HCT116 (cell line): ENCODE measurements around the gene UPB1. TPM values are rescaled to one million over a fixed set of nuclear protein-coding genes. Genes with fewer than 3 reads are reported as not detected.

Experiments used
- ATAC-seq: fragments of 200-7000 bp; cut with Tn5 transposase; 2 replicates; pipeline ENCODE4 v1.9.1; 2020; ENCODE audit warnings: mild to moderate bottlenecking, moderate library complexity
- BruUV-seq: library from RNA; stranded (reverse); fragments of 400-500 nt; replicated peaks from 2 replicates; lab custom pipeline; 2021; lab: Mats Ljungman, UMichigan
- CTCF ChIA-PET: fragments of 300-600 bp; sonication (Branson Sonifier 250); formaldehyde crosslinking; loops from one replicate; lab custom pipeline; 2021; ENCODE audit warnings: antibody characterized with exemption; lab: Charles Lee
- POLR2A ChIA-PET: fragments of 300-600, 350-600 bp; sonication (Branson Sonifier 250); formaldehyde crosslinking; loops from one replicate; lab custom pipeline; 2021; ENCODE audit warnings: antibody characterized with exemption; lab: Charles Lee
- RAD21 ChIA-PET, 2 experiments: fragments of 300-600 bp; sonication (Branson Sonifier 250); formaldehyde crosslinking; loops; one replicate each; lab custom pipeline; 2023; ENCODE audit warnings: low total read pairs in 2 of 2; ENCODE audit not compliant: uncharacterized antibody in 2 of 2, unreplicated experiment in 2 of 2, low non-redundant PET in 1 of 2; lab: Charles Lee
- DNase-seq: peaks from one replicate; pipeline ENCODE4 v3.0.0-alpha.2; 2010; ENCODE audit warnings: low read depth, low spot score
- H2AFZ ChIP-seq: fragments of 200-600 bp; shearing (Covaris generic), sonication (generic); 2 replicates; pipeline ENCODE4 v1.6.1; 2017; ENCODE audit warnings: low read depth, mixed run types, mixed read lengths, antibody characterized with exemption, low read length; ENCODE audit not compliant: poor library complexity, severe bottlenecking
- H3K27ac ChIP-seq: 2 replicates; pipeline ENCODE4 v1.5.1; 2012; ENCODE audit warnings: low read depth, low read length
- H3K27me3 ChIP-seq: fragments of 200-600 bp; sonication (generic); 2 replicates; pipeline ENCODE4 v1.6.1; 2016; ENCODE audit warnings: mixed run types, low read length, mixed read lengths; ENCODE audit not compliant: insufficient read depth
- H3K36me3 ChIP-seq, 2 experiments: fragments of 200-500 bp in 1 of 2; fragments of 200-600 bp in 1 of 2; sonication (Bioruptor generic) in 1 of 2; sonication (generic) in 1 of 2; 2 replicates each; pipeline versions ENCODE4 v1.5.1 to v1.6.1; 2014 to 2016; ENCODE audit warnings: low read length in 2 of 2, inconsistent platforms in 1 of 2, mixed read lengths in 1 of 2, mixed run types in 1 of 2; ENCODE audit not compliant: insufficient read depth in 2 of 2, control insufficient read depth in 1 of 2
- H3K4me1 ChIP-seq, 2 experiments: fragments of 200-600 bp in 1 of 2; sonication (generic) in 1 of 2; 2 replicates each; pipeline versions ENCODE4 v1.5.1 to v1.6.1; 2012 to 2017; ENCODE audit warnings: low read length in 2 of 2, inconsistent platforms in 1 of 2, mild to moderate bottlenecking in 1 of 2, mixed read lengths in 1 of 2, mixed run types in 1 of 2, moderate library complexity in 1 of 2; ENCODE audit not compliant: insufficient read depth in 2 of 2, control insufficient read depth in 1 of 2
- H3K4me2 ChIP-seq: fragments of 200-600 bp; sonication (generic); 2 replicates; pipeline ENCODE4 v1.6.1; 2017; ENCODE audit warnings: mixed run types, low read length, mixed read lengths
- H3K4me3 ChIP-seq, 2 experiments: fragments of 200-600 bp in 1 of 2; sonication (generic) in 1 of 2; replicated peaks in 1 of 2; 2 replicates each; pipeline ENCODE4 v1.5.1; 2011 to 2016; ENCODE audit warnings: low read length in 2 of 2, control low read depth in 1 of 2, low read depth in 1 of 2, mild to moderate bottlenecking in 1 of 2, mixed read lengths in 1 of 2, mixed run types in 1 of 2
- H3K79me2 ChIP-seq: fragments of 200-600 bp; sonication (generic); 2 replicates; pipeline ENCODE4 v1.6.1; 2017; ENCODE audit warnings: mild to moderate bottlenecking, mixed run types, low read length, moderate library complexity, mixed read lengths; ENCODE audit not compliant: insufficient read depth
- H3K9ac ChIP-seq: fragments of 200-600 bp; sonication (generic); 2 replicates; pipeline ENCODE4 v1.6.1; 2016; ENCODE audit warnings: low read length, mixed read lengths
- H3K9me2 ChIP-seq: fragments of 200-600 bp; sonication (generic), shearing (Covaris generic); 2 replicates; pipeline ENCODE4 v1.6.1; 2017; ENCODE audit warnings: mixed run types, mild to moderate bottlenecking, moderate library complexity; ENCODE audit not compliant: insufficient read depth
- H3K9me3 ChIP-seq, 2 experiments: fragments of 200-500 bp in 1 of 2; fragments of 200-600 bp in 1 of 2; sonication (Bioruptor generic) in 1 of 2; sonication (generic) in 1 of 2; 2 replicates each; pipeline ENCODE4 v1.6.1; 2014 to 2017; ENCODE audit warnings: low read length in 2 of 2, mixed read lengths in 2 of 2, inconsistent platforms in 1 of 2, low read depth in 1 of 2, mild to moderate bottlenecking in 1 of 2, mixed run types in 1 of 2, moderate library complexity in 1 of 2; ENCODE audit not compliant: control insufficient read depth in 1 of 2, insufficient read depth in 1 of 2
- H4K20me1 ChIP-seq: fragments of 200-600 bp; sonication (generic), shearing (Covaris generic); 2 replicates; pipeline ENCODE4 v1.6.1; 2017; ENCODE audit warnings: mixed run types, mild to moderate bottlenecking, moderate library complexity; ENCODE audit not compliant: insufficient read depth
- ATF3 ChIP-seq: IDR thresholded peaks from 2 replicates; pipeline ENCODE4 v1.6.1; 2012
- CBX3 ChIP-seq: IDR thresholded peaks from 2 replicates; pipeline ENCODE4 v1.6.1; 2012; ENCODE audit warnings: low read depth
- CEBPB ChIP-seq: IDR thresholded peaks from 2 replicates; pipeline ENCODE4 v1.6.1; 2012; ENCODE audit warnings: low read depth
- CTCF ChIP-seq, 3 experiments: fragments of 200-600 bp in 1 of 3; sonication (generic) in 1 of 3; IDR thresholded peaks in 2 of 3; conservative IDR thresholded peaks in 1 of 3; 2 replicates each; pipeline ENCODE4 v1.5.1; 2012 to 2017; ENCODE audit warnings: low read depth in 2 of 3, low read length in 2 of 3, antibody characterized with exemption in 1 of 3, borderline replicate concordance in 1 of 3, control low read depth in 1 of 3, mild to moderate bottlenecking in 1 of 3, mixed read lengths in 1 of 3, mixed run types in 1 of 3, moderate library complexity in 1 of 3; ENCODE audit not compliant: insufficient read depth in 1 of 3
- EGR1 ChIP-seq: IDR thresholded peaks from 2 replicates; pipeline ENCODE4 v1.6.1; 2012; ENCODE audit warnings: low read depth
- ELF1 ChIP-seq: IDR thresholded peaks from 2 replicates; pipeline ENCODE4 v1.6.1; 2012; ENCODE audit warnings: low read depth, borderline replicate concordance
- EZH2 ChIP-seq: fragments of 200-600 bp; sonication (generic); IDR thresholded peaks from 2 replicates; pipeline ENCODE4 v1.6.1; 2017; ENCODE audit warnings: antibody characterized with exemption, mixed run types
- FOSL1 ChIP-seq: IDR thresholded peaks from 2 replicates; pipeline ENCODE4 v1.6.1; 2012; ENCODE audit warnings: low read depth
- JUND ChIP-seq: IDR thresholded peaks from 2 replicates; pipeline ENCODE4 v1.6.1; 2012
- RAD21 ChIP-seq: IDR thresholded peaks from 2 replicates; pipeline ENCODE4 v1.6.1; 2012; ENCODE audit warnings: low read depth, mild to moderate bottlenecking
- REST ChIP-seq: IDR thresholded peaks from 2 replicates; pipeline ENCODE4 v1.6.1; 2012; ENCODE audit warnings: low read depth
- SIN3A ChIP-seq: IDR thresholded peaks from 2 replicates; pipeline ENCODE4 v1.6.1; 2012; ENCODE audit warnings: low read depth
- SP1 ChIP-seq: IDR thresholded peaks from 2 replicates; pipeline ENCODE4 v1.6.1; 2012; ENCODE audit warnings: low read depth
- TCF7L2 ChIP-seq: IDR thresholded peaks from 2 replicates; pipeline ENCODE4 v1.7.0; 2011; ENCODE audit warnings: borderline replicate concordance, inconsistent platforms; ENCODE audit not compliant: insufficient read depth, insufficient read length; ENCODE audit errors: extremely low read depth
- YY1 ChIP-seq: IDR thresholded peaks from 2 replicates; pipeline ENCODE4 v1.6.1; 2011; ENCODE audit warnings: low read length, low read depth, moderate library complexity, mild to moderate bottlenecking; ENCODE audit not compliant: insufficient replicate concordance; ENCODE audit errors: extremely low read depth
- ZFX ChIP-seq: fragments of 450-650 bp; IDR thresholded peaks from 2 replicates; pipeline ENCODE4 v1.6.1; 2017
- intact Hi-C: fragments of 100-400 bp; cut with micrococcal nuclease; formaldehyde crosslinking; loops from 2 replicates; pipeline ENCODE4 v1.10.0; 2022
- total RNA-seq: library from RNA; stranded (reverse); gene quantifications from one replicate; pipeline ENCODE4 v1.2.1, GENCODE V29; 2021; ENCODE audit not compliant: unreplicated experiment

UPB1 gene
- total RNA-seq, 1 experiment from 2014 or later = 0.27 TPM

DNA sequence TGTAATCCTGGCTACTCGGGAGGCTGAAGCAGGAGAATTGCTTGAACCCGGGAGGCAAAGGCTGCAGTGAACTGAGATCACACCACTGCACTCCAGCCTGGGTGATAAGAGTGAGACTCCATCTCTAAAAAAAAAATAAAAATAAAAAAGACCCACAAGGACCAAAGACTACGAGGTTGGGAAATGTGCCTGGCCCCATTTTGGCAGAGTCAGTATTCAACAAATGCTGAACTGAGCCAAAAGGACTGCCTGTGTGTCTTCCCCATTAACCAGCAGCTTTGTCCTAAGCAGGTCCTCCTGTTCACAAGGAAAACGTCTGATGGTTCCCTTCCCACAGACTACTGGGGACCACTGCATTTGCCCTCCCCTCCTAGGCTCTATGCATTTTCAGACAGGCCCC is 40.1 kb upstream of the UPB1 start:
- Histone ChIP-seq H3K27ac (no peak overlapping the region), H3K9me2 (no peaks in the 10 kb centered on the region), H4K20me1 (no peaks in the 10 kb centered on the region), H3K9me3 (peaks cover 0 to 4% of the 10 kb centered on the region in 2 experiments; a peak in 2 of 4 replicates), H3K4me1 (no peaks in the 10 kb centered on the region), H3K79me2 (no peaks in the 10 kb centered on the region), H3K4me3 (no peak overlapping the region), H2AFZ (no peak overlapping the region), H3K9ac (no peak overlapping the region), H3K4me2 (no peak overlapping the region), H3K27me3 (no peaks in the 10 kb centered on the region), H3K36me3 (no peaks in the 10 kb centered on the region)
- no TSS peak for BruUV-seq
- ATAC-seq (no peak), DNase-seq (no peak)
- CTCF ChIA-PET = no interaction called here
- RAD21 ChIA-PET = no interaction called here
- no peak for TF ChIP-seq EGR1
- TF ChIP-seq CBX3 = no peak
- no peak for TF ChIP-seq ZFX
- TF ChIP-seq JUND = no peak
- no peak for TF ChIP-seq FOSL1
- TF ChIP-seq YY1 = no peak
- no peak for TF ChIP-seq ATF3
- no peak for TF ChIP-seq TCF7L2
- no peak for TF ChIP-seq EZH2
- TF ChIP-seq RAD21 = no peak
- no peak for TF ChIP-seq CTCF (IDR thresholded peaks at IDR 0.05 in 2 of 3, conservative IDR thresholded peaks at IDR 0.05 in 1 of 3; ENCODE audit: borderline replicate concordance in 1 of 3, insufficient read depth in 1 of 3, low read depth in 2 of 3, low read length in 2 of 3)
- TF ChIP-seq SIN3A = no peak
- no peak for TF ChIP-seq CEBPB
- no peak for TF ChIP-seq SP1
- no peak for TF ChIP-seq REST
- no peak for TF ChIP-seq ELF1
- POLR2A ChIA-PET = no interaction called here
- intact Hi-C loops = no loop called here
